Measurements from ENCODE around the gene SLC12A4. TPM values are rescaled to one million over a fixed set of nuclear protein-coding genes. Genes with fewer than 3 reads are reported as not detected.

SLC12A4 gene
- total RNA-seq, 4 donors from 2014 or later: 18.1 to 46.4 (median 25.4) TPM

GRCh38 chr16:67963662-67964321, 4.6 kb downstream of the SLC12A4 start:
- WGBS, 2 donors (ENCODE audit: low coverage in 1 of 2): 75% methylated on average over 32 of the region's 32 CpGs; no CpG with 5 or more reads in 1 of the 2 donors
- in situ Hi-C loops (cut with MboI; ENCODE audit: low pct_ligation_motif_present in 1 of 4, low pct_unique_long_range_greater_than_20kb in 1 of 4, low sequenced_read_pairs in 3 of 4): no loop called here
- Histone ChIP-seq H3K4me3 (no peak overlapping the region), H3K36me3 (no peaks in the 10 kb centered on the region), H3K27me3 (peaks cover 10% of the 10 kb centered on the region), H3K27ac (peak overlapping the region; percentile 2 to 49 (median 24)), H3K9me3 (no peaks in the 10 kb centered on the region), H3K4me1 (peaks cover 15 to 62% (median 41%) of the 10 kb centered on the region in 4 donors)
- intact Hi-C loops (cut with DNase I; ENCODE audit: low total_unique reads): no loop called here
- TF ChIP-seq EP300 (IDR thresholded peaks at IDR 0.05; ENCODE audit: low read depth) (no peak), POLR2AphosphoS5 (IDR thresholded peaks at IDR 0.05) (no peak), CTCF (IDR thresholded peaks at IDR 0.05) (no peak), POLR2A (IDR thresholded peaks at IDR 0.05) (no peak)
- no peak for DNase-seq

- Histone ChIP-seq H3K27ac (peak overlapping the region; percentile 2 to 49 (median 24)), H3K4me3 (no peak overlapping the region), H3K27me3 (peaks cover 7% of the 10 kb centered on the region), H3K36me3 (no peaks in the 10 kb centered on the region), H3K4me1 (peaks cover 15 to 59% (median 41%) of the 10 kb centered on the region in 4 donors), H3K9me3 (no peaks in the 10 kb centered on the region)
- intact Hi-C loops (cut with DNase I; ENCODE audit: low total_unique reads): no loop called here
- WGBS, 2 donors (ENCODE audit: low coverage in 1 of 2): 68 to 80% methylated on average over 1 to 2 of the region's 2 CpGs
- in situ Hi-C loops (cut with MboI; ENCODE audit: low pct_ligation_motif_present in 1 of 4, low pct_unique_long_range_greater_than_20kb in 1 of 4, low sequenced_read_pairs in 3 of 4): no loop called here
- no peak for TF ChIP-seq POLR2AphosphoS5 (IDR thresholded peaks at IDR 0.05)
- no peak for TF ChIP-seq CTCF (IDR thresholded peaks at IDR 0.05)
- no peak for TF ChIP-seq EP300 (IDR thresholded peaks at IDR 0.05; ENCODE audit: low read depth)
- no peak for DNase-seq
Measured at GRCh38 chr16:67963292-67963661, 5.2 kb downstream of the SLC12A4 start.

GRCh38 chr16:67962135-67962534, 6.3 kb downstream of the SLC12A4 start:
- Histone ChIP-seq H3K27ac (peak overlapping the region in 3 of 4 donors; percentile 36 to 74 (median 65)), H3K4me3 (no peak overlapping the region), H3K36me3 (no peaks in the 10 kb centered on the region), H3K27me3 (no peaks in the 10 kb centered on the region), H3K4me1 (peaks cover 15 to 59% (median 36%) of the 10 kb centered on the region in 4 donors), H3K9me3 (no peaks in the 10 kb centered on the region)
- DNase-seq: no peak
- 99% methylated on average over 8 of the region's 8 CpGs; no CpG with 5 or more reads in 1 of the 2 donors for WGBS, 2 donors (ENCODE audit: low coverage in 1 of 2)
- intact Hi-C loops (cut with DNase I; ENCODE audit: low total_unique reads) (no loop called here), in situ Hi-C loops (cut with MboI; ENCODE audit: low pct_ligation_motif_present in 1 of 4, low pct_unique_long_range_greater_than_20kb in 1 of 4, low sequenced_read_pairs in 3 of 4) (no loop called here)
- TF ChIP-seq EP300 (IDR thresholded peaks at IDR 0.05; ENCODE audit: low read depth): no peak
- no peak for TF ChIP-seq POLR2AphosphoS5 (IDR thresholded peaks at IDR 0.05)
- TF ChIP-seq CTCF (IDR thresholded peaks at IDR 0.05): no peak
- no peak for TF ChIP-seq POLR2A (IDR thresholded peaks at IDR 0.05)

- Histone ChIP-seq H3K4me1 (peaks cover 9 to 54% (median 31%) of the 10 kb centered on the region in 4 donors), H3K36me3 (no peaks in the 10 kb centered on the region), H3K9me3 (no peaks in the 10 kb centered on the region), H3K27ac (peak overlapping the region; percentile 2 to 74 (median 50)), H3K4me3 (no peak overlapping the region), H3K27me3 (no peaks in the 10 kb centered on the region)
- DNase-seq: peak; percentile 82
- TF ChIP-seq POLR2AphosphoS5 (IDR thresholded peaks at IDR 0.05) (peak; percentile 77 to 92 (median 82)), EP300 (IDR thresholded peaks at IDR 0.05; ENCODE audit: low read depth) (peak; percentile 48), POLR2A (IDR thresholded peaks at IDR 0.05) (no peak)
- in situ Hi-C loops (cut with MboI; ENCODE audit: low pct_ligation_motif_present in 1 of 4, low pct_unique_long_range_greater_than_20kb in 1 of 4, low sequenced_read_pairs in 3 of 4): no loop called here
- WGBS, 2 donors (ENCODE audit: low coverage in 1 of 2): 60% methylated on average over 12 of the region's 13 CpGs; no CpG with 5 or more reads in 1 of the 2 donors
- intact Hi-C loops (cut with DNase I; ENCODE audit: low total_unique reads): no loop called here
Measured at GRCh38 chr16:67961551-67961957, 6.9 kb downstream of the SLC12A4 start.

All from transverse colon (tissue), 4 donors.